WTC11 (cell line): ENCODE measurements around the gene CABLES1.

Source experiments
- ARID4B ChIP-seq: sonication (generic); formaldehyde crosslinking; IDR thresholded peaks from 2 replicates; pipeline ENCODE4 v1.8.0; 2023; ENCODE audit warnings: missing genetic modification reagents, mild to moderate bottlenecking, borderline replicate concordance
- CTCF ChIP-seq: fragments of 200-600 bp; IDR thresholded peaks from 2 replicates; pipeline ENCODE4 v1.8.0; 2022; ENCODE audit warnings: antibody characterized with exemption
- ESRRA ChIP-seq: sonication (generic); formaldehyde crosslinking; IDR thresholded peaks from 2 replicates; pipeline ENCODE4 v1.8.1; 2022; ENCODE audit warnings: mild to moderate bottlenecking, missing genetic modification reagents, borderline replicate concordance
- FOXJ3 ChIP-seq: sonication (generic); formaldehyde crosslinking; IDR thresholded peaks from 2 replicates; pipeline ENCODE4 v1.9.0; 2021; ENCODE audit warnings: missing genetic modification reagents, mild to moderate bottlenecking, borderline replicate concordance
- MLX ChIP-seq: sonication (generic); formaldehyde crosslinking; IDR thresholded peaks from 2 replicates; pipeline ENCODE4 v1.8.1; 2023; ENCODE audit warnings: mild to moderate bottlenecking, missing genetic modification reagents, moderate library complexity
- NR2C2 ChIP-seq: sonication (generic); formaldehyde crosslinking; IDR thresholded peaks from 2 replicates; pipeline ENCODE4 v1.8.0; 2022; ENCODE audit warnings: mild to moderate bottlenecking, missing genetic modification reagents
- PREB ChIP-seq: sonication (generic); formaldehyde crosslinking; IDR thresholded peaks from 2 replicates; pipeline ENCODE4 v1.8.1; 2022; ENCODE audit warnings: mild to moderate bottlenecking, missing genetic modification reagents, moderate library complexity, borderline replicate concordance
- RELA ChIP-seq: sonication (generic); formaldehyde crosslinking; IDR thresholded peaks from 2 replicates; pipeline ENCODE4 v1.8.1; 2022; ENCODE audit warnings: missing genetic modification reagents, mild to moderate bottlenecking, borderline replicate concordance
- SMAD3 ChIP-seq: sonication (generic); formaldehyde crosslinking; IDR thresholded peaks from 2 replicates; pipeline ENCODE4 v1.8.0; 2022; ENCODE audit warnings: missing genetic modification reagents, mild to moderate bottlenecking, borderline replicate concordance
- ZBTB21 ChIP-seq: sonication (generic); formaldehyde crosslinking; IDR thresholded peaks from 2 replicates; pipeline ENCODE4 v1.8.1; 2023; ENCODE audit warnings: mild to moderate bottlenecking, missing genetic modification reagents, borderline replicate concordance
- ZNF416 ChIP-seq: fragments of 250-450 bp; sonication (Bioruptor Pico); IDR thresholded peaks from 2 replicates; pipeline ENCODE4 v1.9.0; 2021; ENCODE audit warnings: mild to moderate bottlenecking, inconsistent platforms

GRCh38 chr18:23267447-23267776 is 132.1 kb downstream of the CABLES1 start:
- TF ChIP-seq MLX (no peak), CTCF (no peak), ESRRA (CRISPR knock-in tag) (no peak), PREB (CRISPR knock-in tag) (no peak), ZNF416 (CRISPR knock-in tag) (no peak), FOXJ3 (no peak), ARID4B (CRISPR knock-in tag) (no peak), NR2C2 (CRISPR knock-in tag) (no peak), RELA (CRISPR knock-in tag) (no peak), SMAD3 (no peak), ZBTB21 (CRISPR knock-in tag) (no peak)
